ENCODE data around the gene LRRIQ1.

Gene LRRIQ1

GRCh38 chr12:85147331-85147730, 111.2 kb downstream of the LRRIQ1 start:
- CTCF ChIA-PET, result interaction anchor here (0.7 kb wide), 1 partner anchor 429 kb away, joined by 3 read pairs; no protein-coding TSS in a partner anchor
- Histone ChIP-seq H3K4me3 (ENCODE audit: low read depth, low read length) (no peak overlapping the region), H3K9me3 (ENCODE audit: control insufficient read depth, insufficient read depth, low read depth, low read length) (no peaks in the 10 kb centered on the region), H3K27ac (ENCODE audit: extremely low read depth, low read depth, low read length) (no peak overlapping the region), H3K4me1 (ENCODE audit: control insufficient read depth, insufficient read depth, low read length) (no peaks in the 10 kb centered on the region), H3K36me3 (ENCODE audit: control insufficient read depth in 2 of 2, insufficient read depth in 1 of 2, low read length in 2 of 2) (no peaks in the 10 kb centered on the region)
- POLR2A ChIA-PET, result interaction anchor here (0.7 kb wide), 1 partner anchor 17 kb away, joined by 3 read pairs; no protein-coding TSS in a partner anchor
- TF ChIP-seq ZXDB (tag by site-specific recombination; IDR thresholded peaks at IDR 0.05) (no peak), ZNF2 (tag by site-specific recombination; IDR thresholded peaks at IDR 0.05) (no peak), ZNF621 (tag by site-specific recombination; IDR thresholded peaks at IDR 0.05) (no peak), SP7 (tag by site-specific recombination; IDR thresholded peaks at IDR 0.05) (no peak), ZNF433 (tag by site-specific recombination; IDR thresholded peaks at IDR 0.05; ENCODE audit: low read depth) (no peak), RBAK (tag by site-specific recombination; IDR thresholded peaks at IDR 0.05) (no peak), ZNF549 (tag by site-specific recombination; IDR thresholded peaks at IDR 0.05) (no peak), ZNF677 (tag by site-specific recombination; IDR thresholded peaks at IDR 0.05) (no peak), ZFP69B (tag by site-specific recombination; IDR thresholded peaks at IDR 0.05) (no peak)
- TF ChIP-seq, protein P1, sequence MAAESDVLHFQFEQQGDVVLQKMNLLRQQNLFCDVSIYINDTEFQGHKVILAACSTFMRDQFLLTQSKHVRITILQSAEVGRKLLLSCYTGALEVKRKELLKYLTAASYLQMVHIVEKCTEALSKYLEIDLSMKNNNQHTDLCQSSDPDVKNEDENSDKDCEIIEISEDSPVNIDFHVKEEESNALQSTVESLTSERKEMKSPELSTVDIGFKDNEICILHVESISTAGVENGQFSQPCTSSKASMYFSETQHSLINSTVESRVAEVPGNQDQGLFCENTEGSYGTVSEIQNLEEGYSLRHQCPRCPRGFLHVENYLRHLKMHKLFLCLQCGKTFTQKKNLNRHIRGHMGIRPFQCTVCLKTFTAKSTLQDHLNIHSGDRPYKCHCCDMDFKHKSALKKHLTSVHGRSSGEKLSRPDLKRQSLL (tag by site-specific recombination; IDR thresholded peaks at IDR 0.05), result no peak
- TF ChIP-seq, protein P2, sequence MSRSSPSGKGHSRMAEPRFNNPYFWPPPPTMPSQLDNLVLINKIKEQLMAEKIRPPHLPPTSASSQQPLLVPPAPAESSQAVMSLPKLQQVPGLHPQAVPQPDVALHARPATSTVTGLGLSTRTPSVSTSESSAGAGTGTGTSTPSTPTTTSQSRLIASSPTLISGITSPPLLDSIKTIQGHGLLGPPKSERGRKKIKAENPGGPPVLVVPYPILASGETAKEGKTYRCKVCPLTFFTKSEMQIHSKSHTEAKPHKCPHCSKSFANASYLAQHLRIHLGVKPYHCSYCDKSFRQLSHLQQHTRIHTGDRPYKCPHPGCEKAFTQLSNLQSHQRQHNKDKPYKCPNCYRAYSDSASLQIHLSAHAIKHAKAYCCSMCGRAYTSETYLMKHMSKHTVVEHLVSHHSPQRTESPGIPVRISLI (tag by site-specific recombination; IDR thresholded peaks at IDR 0.05), result no peak

DNA sequence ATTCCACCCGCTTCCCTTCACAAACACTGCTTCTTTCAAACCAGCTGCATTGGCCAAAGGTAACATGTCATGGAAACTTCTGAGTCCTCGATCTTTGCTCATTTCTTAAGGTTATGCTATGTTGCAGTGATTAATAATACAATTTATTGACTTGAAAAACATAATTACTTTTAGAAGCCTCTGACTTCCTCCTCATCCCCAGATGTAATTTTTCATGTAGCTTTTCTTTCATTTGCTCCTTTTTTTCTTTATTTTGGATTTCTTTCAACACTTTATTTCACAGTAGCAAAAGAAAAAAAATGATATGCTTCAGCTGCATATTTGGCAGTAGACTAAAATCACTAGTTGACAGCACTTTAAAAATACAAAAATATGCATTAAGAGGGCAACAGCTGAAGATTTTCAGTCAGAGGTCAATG, 116.2 kb downstream of the LRRIQ1 start:
- POLR2A ChIA-PET, result no interaction called here
- Histone ChIP-seq H3K36me3 (ENCODE audit: control insufficient read depth in 2 of 2, insufficient read depth in 1 of 2, low read length in 2 of 2) (no peaks in the 10 kb centered on the region), H3K4me3 (ENCODE audit: low read depth, low read length) (no peak overlapping the region), H3K27ac (ENCODE audit: extremely low read depth, low read depth, low read length) (no peak overlapping the region), H3K9me3 (ENCODE audit: control insufficient read depth, insufficient read depth, low read depth, low read length) (no peaks in the 10 kb centered on the region), H3K4me1 (ENCODE audit: control insufficient read depth, insufficient read depth, low read length) (no peaks in the 10 kb centered on the region)
- TF ChIP-seq, protein P3, sequence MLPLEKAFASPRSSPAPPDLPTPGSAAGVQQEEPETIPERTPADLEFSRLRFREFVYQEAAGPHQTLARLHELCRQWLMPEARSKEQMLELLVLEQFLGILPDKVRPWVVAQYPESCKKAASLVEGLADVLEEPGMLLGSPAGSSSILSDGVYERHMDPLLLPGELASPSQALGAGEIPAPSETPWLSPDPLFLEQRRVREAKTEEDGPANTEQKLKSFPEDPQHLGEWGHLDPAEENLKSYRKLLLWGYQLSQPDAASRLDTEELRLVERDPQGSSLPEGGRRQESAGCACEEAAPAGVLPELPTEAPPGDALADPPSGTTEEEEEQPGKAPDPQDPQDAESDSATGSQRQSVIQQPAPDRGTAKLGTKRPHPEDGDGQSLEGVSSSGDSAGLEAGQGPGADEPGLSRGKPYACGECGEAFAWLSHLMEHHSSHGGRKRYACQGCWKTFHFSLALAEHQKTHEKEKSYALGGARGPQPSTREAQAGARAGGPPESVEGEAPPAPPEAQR (tag by site-specific recombination; IDR thresholded peaks at IDR 0.05), result no peak
- CTCF ChIA-PET, result interaction anchor here (0.7 to 1.7 kb wide), 2 partner anchors 237 to 296 kb away, joined by 5 to 9 read pairs; no protein-coding TSS in a partner anchor

DNA sequence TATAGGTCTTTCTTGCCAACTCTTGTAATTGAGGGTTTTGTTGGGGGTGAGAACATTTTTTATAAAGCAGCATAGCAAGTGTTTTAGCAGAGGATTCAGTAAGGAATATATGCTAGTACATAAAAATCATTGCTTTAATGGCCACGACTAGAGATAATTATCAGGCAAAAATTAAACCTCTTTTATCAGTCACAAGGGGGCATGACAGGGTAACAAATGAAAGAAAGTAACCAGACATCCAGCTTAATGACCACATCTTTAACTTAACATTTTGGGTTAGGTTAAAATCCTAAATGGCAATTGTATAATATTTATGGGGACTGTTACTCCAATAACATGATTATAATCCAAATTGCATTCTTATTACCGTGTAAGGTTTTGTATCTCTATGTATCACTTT, 119.6 kb downstream of the LRRIQ1 start:
- Histone ChIP-seq H3K36me3 (ENCODE audit: control insufficient read depth in 2 of 2, insufficient read depth in 1 of 2, low read length in 2 of 2) (no peaks in the 10 kb centered on the region), H3K4me3 (ENCODE audit: low read depth, low read length) (no peak overlapping the region), H3K4me1 (ENCODE audit: control insufficient read depth, insufficient read depth, low read length) (no peaks in the 10 kb centered on the region), H3K9me3 (ENCODE audit: control insufficient read depth, insufficient read depth, low read depth, low read length) (no peaks in the 10 kb centered on the region), H3K27ac (ENCODE audit: extremely low read depth, low read depth, low read length) (no peak overlapping the region)
- ChIA-PET POLR2A (no interaction called here), CTCF (interaction anchor here (0.8 to 1.3 kb wide), 4 partner anchors 77 to 292 kb away, joined by 3 to 4 read pairs (median 3); no protein-coding TSS in a partner anchor)
- TF ChIP-seq CTCF (tag by site-specific recombination; IDR thresholded peaks at IDR 0.05) (peak; percentile 39; the same call in 1 of the 2 replicates), ZNF292 (tag by site-specific recombination; IDR thresholded peaks at IDR 0.05; ENCODE audit: borderline replicate concordance, low read depth) (no peak), ZNF654 (tag by site-specific recombination; IDR thresholded peaks at IDR 0.05; ENCODE audit: low read depth) (peak; percentile 79), ZNF555 (tag by site-specific recombination; conservative IDR thresholded peaks at IDR 0.05) (no peak), ZNF341 (tag by site-specific recombination; IDR thresholded peaks at IDR 0.05; ENCODE audit: low read depth) (no peak), ZNF324 (tag by site-specific recombination; IDR thresholded peaks at IDR 0.05) (no peak), ZNF548 (tag by site-specific recombination; IDR thresholded peaks at IDR 0.05) (no peak), ZNF239 (tag by site-specific recombination; IDR thresholded peaks at IDR 0.05) (no peak), ZNF335 (tag by site-specific recombination; conservative IDR thresholded peaks at IDR 0.05) (0 out of 2 replicates have a peak, but pooled peaks have one; percentile 21)
- TF ChIP-seq, protein P4, sequence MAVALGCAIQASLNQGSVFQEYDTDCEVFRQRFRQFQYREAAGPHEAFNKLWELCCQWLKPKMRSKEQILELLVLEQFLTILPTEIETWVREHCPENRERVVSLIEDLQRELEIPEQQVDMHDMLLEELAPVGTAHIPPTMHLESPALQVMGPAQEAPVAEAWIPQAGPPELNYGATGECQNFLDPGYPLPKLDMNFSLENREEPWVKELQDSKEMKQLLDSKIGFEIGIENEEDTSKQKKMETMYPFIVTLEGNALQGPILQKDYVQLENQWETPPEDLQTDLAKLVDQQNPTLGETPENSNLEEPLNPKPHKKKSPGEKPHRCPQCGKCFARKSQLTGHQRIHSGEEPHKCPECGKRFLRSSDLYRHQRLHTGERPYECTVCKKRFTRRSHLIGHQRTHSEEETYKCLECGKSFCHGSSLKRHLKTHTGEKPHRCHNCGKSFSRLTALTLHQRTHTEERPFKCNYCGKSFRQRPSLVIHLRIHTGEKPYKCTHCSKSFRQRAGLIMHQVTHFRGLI (tag by site-specific recombination; IDR thresholded peaks at IDR 0.05), result no peak
